Stimulated activated CD8-positive, alpha-beta memory T cell treated with anti-CD3 and anti-CD28 coated beads, Interleukin-12 subunit alpha, Interleukin-12 subunit beta, amount 100 ng/mL, for 4 hours (primary cell): ENCODE data around the gene ATP7A.
A peak's percentile ranks its signal among the peaks of the same experiment; 100 is the strongest.
"Not testable (repeated sequence)": the region's sequence is repeated elsewhere in the genome, so short reads cannot be mapped to it uniquely, and the experiment has no call there.

ENCODE experiments used
- DNase-seq: peaks from one replicate; pipeline ENCODE4 v3.0.0-alpha.2; 2020; ENCODE audit warnings: low read depth

ATP7A gene

DNA sequence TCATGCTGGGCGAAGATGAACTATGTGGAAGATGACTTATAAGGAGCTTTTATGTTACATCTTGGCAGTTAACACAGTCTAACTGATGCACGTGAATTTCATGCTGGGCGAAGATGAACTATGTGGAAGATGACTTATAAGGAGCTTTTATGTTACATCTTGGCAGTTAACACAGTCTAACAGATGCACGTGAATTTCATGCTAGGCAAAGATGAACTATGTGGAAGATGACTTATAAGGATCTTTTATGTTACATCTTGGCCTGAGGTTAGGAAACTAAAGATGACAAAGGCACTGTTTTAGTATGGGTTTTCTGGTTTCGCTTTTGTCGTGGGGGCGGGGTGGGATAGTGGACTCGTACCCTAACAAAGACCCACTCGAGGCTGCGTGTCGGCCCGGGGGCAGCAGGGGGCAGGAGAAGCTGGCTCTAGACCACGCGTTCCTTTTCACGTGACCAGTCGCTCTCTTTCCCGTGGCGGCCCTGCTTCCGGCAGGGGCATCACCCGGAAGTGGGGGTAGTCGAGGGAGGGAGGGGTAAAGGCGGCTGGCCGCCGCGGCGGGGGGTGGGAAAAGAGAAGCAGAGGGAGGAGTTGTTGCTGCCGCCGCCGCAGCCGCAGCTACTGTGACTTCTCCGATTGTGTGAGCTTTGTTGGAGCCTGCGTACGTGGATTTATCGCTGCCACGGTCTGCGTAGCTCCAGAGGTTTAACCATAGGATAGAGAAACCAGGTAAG, at the start of gene ATP7A:
Gene ATP7A, plus strand, starts transcription at position 586 of the 733 bp plus-strand sequence. CDS start 60,949 bp downstream, outside the sequence.
- peak; percentile 81 for DNase-seq

GRCh38 chrX:77875372-77875771, 35.1 kb upstream of the ATP7A start:
- no peak for DNase-seq

GRCh38 chrX:77881418-77881817, 29.1 kb upstream of the ATP7A start:
- DNase-seq: not testable (repeated sequence)

- DNase-seq: no peak
Observed at GRCh38 chrX:77892887-77893286, 17.6 kb upstream of the ATP7A start.

DNA sequence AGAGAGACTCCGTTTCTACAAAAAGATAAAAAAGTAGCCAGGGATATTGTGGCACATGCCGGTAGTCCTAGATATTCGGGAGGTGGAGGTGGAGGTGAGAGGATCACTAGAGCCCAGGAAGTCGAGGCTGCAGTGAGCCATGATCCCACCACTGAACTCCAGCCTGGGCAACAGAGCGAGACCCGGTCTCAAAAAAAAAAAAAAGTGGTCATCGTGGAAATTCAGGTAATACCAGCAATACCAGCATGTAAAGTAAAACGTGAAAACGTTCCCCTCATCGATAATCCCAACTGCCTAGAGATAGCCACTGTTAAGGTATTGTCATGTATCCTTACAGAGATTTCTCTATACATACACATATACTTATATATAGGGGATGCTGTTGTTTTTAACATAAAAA, 16.8 kb upstream of the ATP7A start:
- no peak for DNase-seq

- DNase-seq: peak; percentile 74
Observed at GRCh38 chrX:77894921-77895886, 15.3 kb upstream of the ATP7A start, which contains the start of gene MAGT1. Gene MAGT1, minus strand, starts transcription at chrX:77895435. Its CDS starts 25 bp downstream, at chrX:77895410.

DNA sequence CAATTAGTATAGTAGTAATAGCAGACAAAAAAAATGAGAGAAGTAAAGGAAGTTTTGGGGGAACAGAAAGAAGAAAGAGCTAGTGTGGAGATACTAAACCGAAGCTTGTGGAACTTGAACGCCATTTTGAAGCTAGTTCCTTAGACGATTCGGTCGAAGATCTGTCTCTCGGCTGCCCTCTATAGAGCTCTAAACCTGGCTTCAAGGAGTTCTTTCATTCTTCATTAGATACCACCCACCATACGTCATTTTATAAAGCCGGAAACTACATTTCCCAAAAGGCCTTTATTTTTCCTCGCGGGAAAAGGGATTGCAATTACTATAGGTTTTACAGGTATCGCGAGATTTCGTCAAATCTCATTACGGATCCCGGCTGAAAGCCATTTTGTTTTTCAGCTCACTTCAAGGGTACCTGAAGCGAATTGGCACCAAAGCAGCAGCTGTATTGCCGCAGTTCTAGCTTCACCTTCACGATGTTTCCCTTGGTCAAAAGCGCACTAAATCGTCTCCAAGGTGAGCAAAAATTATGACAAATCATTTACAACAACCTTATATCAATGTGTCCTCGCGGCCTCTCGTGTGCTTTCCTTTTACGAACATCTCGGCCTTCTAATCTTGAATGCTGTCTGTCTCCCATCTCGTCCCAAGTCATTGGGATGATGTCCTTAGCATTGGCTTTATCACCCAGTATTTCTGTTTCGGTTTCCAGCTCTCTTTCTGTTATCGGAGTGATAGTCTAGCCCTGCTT, 11.2 kb upstream of the ATP7A start, which contains the start of gene COX7B:
Gene COX7B, plus strand, starts transcription at position 388 of the 748 bp plus-strand sequence. Its CDS starts 86 bp downstream, at position 474.
- DNase-seq: peak; percentile 7

DNA sequence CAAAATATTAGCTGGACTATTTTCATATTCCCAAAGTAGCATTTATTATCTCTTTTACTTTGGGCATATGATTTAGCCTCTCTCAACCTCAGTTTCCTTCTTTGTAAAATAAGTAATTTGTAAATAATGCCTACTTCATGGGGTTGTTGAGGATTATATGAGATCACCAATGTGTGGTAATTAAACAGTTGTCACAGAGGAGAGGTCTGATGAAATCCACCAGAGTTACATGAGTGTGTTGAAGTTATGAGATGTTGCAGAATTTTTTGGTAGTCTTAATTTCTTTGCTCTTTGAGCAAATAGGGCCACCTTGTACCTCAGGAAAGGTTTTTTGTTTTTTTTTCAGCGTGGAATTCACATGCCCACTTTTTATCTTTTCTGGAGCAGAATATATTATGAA, 9.8 kb upstream of the ATP7A start:
- DNase-seq: no peak

DNA sequence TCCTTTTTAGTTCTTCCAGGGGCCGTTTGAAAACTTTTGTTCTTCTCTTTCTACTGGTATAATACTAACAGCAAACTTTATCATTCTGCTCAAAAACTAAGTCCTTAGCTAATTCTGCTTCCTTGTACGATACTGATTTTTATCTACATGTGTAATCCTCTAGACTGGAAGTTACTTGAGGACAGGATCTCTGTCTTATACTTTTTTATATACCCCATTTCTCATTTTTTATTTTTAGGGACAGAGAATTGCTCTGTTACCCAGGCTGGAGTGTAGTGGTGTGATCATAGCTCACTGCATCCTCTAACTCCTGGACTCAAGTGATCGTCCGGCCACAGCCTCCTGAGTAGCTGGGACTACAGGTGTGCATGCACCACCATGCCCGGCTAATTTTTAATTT, 9.0 kb upstream of the ATP7A start:
- DNase-seq: no peak

- DNase-seq: no peak
Observed at GRCh38 chrX:77917294-77917933, 6.9 kb downstream of the ATP7A start.

GRCh38 chrX:77918568-77918967, 8.1 kb downstream of the ATP7A start:
- no peak for DNase-seq

- not testable (repeated sequence) for DNase-seq
Observed at GRCh38 chrX:77919370-77919769, 8.9 kb downstream of the ATP7A start.

GRCh38 chrX:77922787-77923186, 12.3 kb downstream of the ATP7A start:
- DNase-seq: no peak

- no peak for DNase-seq
Observed at GRCh38 chrX:77924320-77924859, 13.9 kb downstream of the ATP7A start.

DNA sequence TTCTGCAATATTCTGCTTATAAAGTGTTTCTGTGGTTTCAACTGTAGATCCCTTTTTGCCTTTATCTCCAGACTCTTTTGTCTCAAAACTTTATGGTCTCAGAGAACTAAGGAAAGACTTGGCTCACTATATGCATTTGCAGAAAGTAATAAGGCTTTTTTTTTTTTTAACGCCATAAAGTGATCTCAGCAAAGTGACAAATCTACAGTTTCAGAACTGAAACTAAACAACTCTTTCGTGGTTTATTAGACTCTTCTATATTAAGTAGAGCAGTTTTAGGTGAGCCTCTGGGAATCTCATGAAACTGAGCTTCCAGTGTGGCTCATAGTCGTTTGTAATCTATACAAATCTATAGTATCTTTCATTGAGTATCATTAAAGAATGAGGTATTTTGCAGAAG, 15.3 kb downstream of the ATP7A start:
- DNase-seq: no peak

- DNase-seq: no peak
Observed at GRCh38 chrX:77930581-77930980, 20.1 kb downstream of the ATP7A start.

- DNase-seq: no peak
Observed at GRCh38 chrX:77935886-77936285, 25.4 kb downstream of the ATP7A start.

DNA sequence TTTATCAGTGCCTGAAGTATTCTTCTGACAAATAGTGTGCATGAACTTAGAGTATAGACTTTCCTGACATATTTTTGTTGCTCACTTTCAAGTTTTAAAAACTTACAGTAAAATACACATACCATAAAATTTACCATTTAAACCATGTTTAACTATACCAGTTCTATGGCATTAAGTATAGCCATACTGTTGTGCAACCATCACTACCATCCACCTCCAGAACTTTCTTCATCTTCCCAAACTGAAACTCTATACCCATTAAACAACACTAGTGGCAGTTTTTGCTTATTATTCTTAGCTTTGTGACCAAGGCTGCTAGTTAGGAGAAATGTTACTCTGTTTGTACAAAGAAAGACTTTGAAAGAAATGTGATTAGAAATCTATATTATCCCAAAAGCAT, 25.8 kb downstream of the ATP7A start:
- no peak for DNase-seq

DNA sequence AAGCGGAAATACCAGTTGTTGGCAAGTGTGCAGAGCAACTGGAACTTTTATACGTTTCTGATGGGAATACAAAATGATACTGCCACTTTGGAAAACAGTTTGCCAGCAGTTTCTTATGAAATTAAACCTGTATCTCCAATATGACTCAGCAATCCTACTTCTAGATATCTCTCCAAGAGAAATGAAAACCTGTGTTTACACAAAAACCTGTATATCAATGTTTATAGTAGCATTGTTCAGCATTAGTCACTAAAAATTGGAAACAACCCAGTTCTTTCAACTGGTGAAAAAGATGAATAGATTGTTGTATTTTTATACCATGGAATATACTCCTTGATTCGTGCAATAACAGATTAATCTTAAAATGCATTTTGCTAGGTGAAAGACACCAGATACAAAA, 26.8 kb downstream of the ATP7A start:
- DNase-seq: no peak

GRCh38 chrX:77938083-77938680, 27.7 kb downstream of the ATP7A start:
- DNase-seq: no peak

GRCh38 chrX:77945031-77945430, 34.5 kb downstream of the ATP7A start:
- not testable (repeated sequence) for DNase-seq
